ENCODE measurements around the gene PPP1R1C.

Gene PPP1R1C

GRCh38 chr2:182066400-182067087 is 80.9 kb downstream of the PPP1R1C start:
- H3F3A ChIP-seq (ENCODE audit: insufficient read depth): no peaks in the 10 kb centered on the region
- no peaks in the 10 kb centered on the region for H3K27me3 ChIP-seq (ENCODE audit: low read length)
- TF ChIP-seq CTCF (IDR thresholded peaks at IDR 0.05; ENCODE audit: insufficient read depth, low read length, poor library complexity, severe bottlenecking) (no peak), EZH2phosphoT487 (conservative IDR thresholded peaks at IDR 0.05; ENCODE audit: low read length) (no peak)
- no peaks in the 10 kb centered on the region for H4K20me1 ChIP-seq (ENCODE audit: low read depth, low read length)
- H3K27ac ChIP-seq (ENCODE audit: low read depth, low read length): no peak overlapping the region
- H3K4me3 ChIP-seq (ENCODE audit: insufficient read depth, low read length, poor library complexity, severe bottlenecking): no peak overlapping the region
- H3K9me2 ChIP-seq (replicated peaks; ENCODE audit: insufficient read depth, low read length): no peaks in the 10 kb centered on the region
- no peaks in the 10 kb centered on the region for H3K36me3 ChIP-seq (ENCODE audit: low read length)
- H3K9me3 ChIP-seq (ENCODE audit: insufficient read depth, low read length): no peaks in the 10 kb centered on the region
- H3K79me2 ChIP-seq (ENCODE audit: insufficient read depth, low read length): no peaks in the 10 kb centered on the region
- no peak overlapping the region for H2AFZ ChIP-seq (ENCODE audit: low read depth, low read length, severe bottlenecking)
- no peak overlapping the region for H3K4me2 ChIP-seq (ENCODE audit: low read depth, low read length, poor library complexity, severe bottlenecking)
- no peak overlapping the region for H3K9ac ChIP-seq (ENCODE audit: low read length)

GRCh38 chr2:182067393-182067792 is 81.7 kb downstream of the PPP1R1C start:
- no peaks in the 10 kb centered on the region for H3F3A ChIP-seq (ENCODE audit: insufficient read depth)
- no peaks in the 10 kb centered on the region for H3K79me2 ChIP-seq (ENCODE audit: insufficient read depth, low read length)
- no peaks in the 10 kb centered on the region for H3K36me3 ChIP-seq (ENCODE audit: low read length)
- TF ChIP-seq CTCF (IDR thresholded peaks at IDR 0.05; ENCODE audit: insufficient read depth, low read length, poor library complexity, severe bottlenecking) (no peak), EZH2phosphoT487 (conservative IDR thresholded peaks at IDR 0.05; ENCODE audit: low read length) (no peak)
- H3K27ac ChIP-seq (ENCODE audit: low read depth, low read length): no peak overlapping the region
- H3K4me3 ChIP-seq (ENCODE audit: insufficient read depth, low read length, poor library complexity, severe bottlenecking): no peak overlapping the region
- H2AFZ ChIP-seq (ENCODE audit: low read depth, low read length, severe bottlenecking): no peak overlapping the region
- H4K20me1 ChIP-seq (ENCODE audit: low read depth, low read length): no peaks in the 10 kb centered on the region
- H3K9ac ChIP-seq (ENCODE audit: low read length): no peak overlapping the region
- H3K9me3 ChIP-seq (ENCODE audit: insufficient read depth, low read length): no peaks in the 10 kb centered on the region
- H3K9me2 ChIP-seq (replicated peaks; ENCODE audit: insufficient read depth, low read length): no peaks in the 10 kb centered on the region
- H3K27me3 ChIP-seq (ENCODE audit: low read length): no peaks in the 10 kb centered on the region
- no peak overlapping the region for H3K4me2 ChIP-seq (ENCODE audit: low read depth, low read length, poor library complexity, severe bottlenecking)

- Histone ChIP-seq H3K27ac (ENCODE audit: low read depth, low read length) (no peak overlapping the region), H4K20me1 (ENCODE audit: low read depth, low read length) (no peaks in the 10 kb centered on the region), H3F3A (ENCODE audit: insufficient read depth) (no peaks in the 10 kb centered on the region), H3K27me3 (ENCODE audit: low read length) (no peaks in the 10 kb centered on the region), H3K79me2 (ENCODE audit: insufficient read depth, low read length) (no peaks in the 10 kb centered on the region), H3K36me3 (ENCODE audit: low read length) (no peaks in the 10 kb centered on the region), H3K9me3 (ENCODE audit: insufficient read depth, low read length) (no peaks in the 10 kb centered on the region), H3K9me2 (replicated peaks; ENCODE audit: insufficient read depth, low read length) (no peaks in the 10 kb centered on the region), H2AFZ (ENCODE audit: low read depth, low read length, severe bottlenecking) (no peak overlapping the region), H3K4me2 (ENCODE audit: low read depth, low read length, poor library complexity, severe bottlenecking) (no peak overlapping the region), H3K4me3 (ENCODE audit: insufficient read depth, low read length, poor library complexity, severe bottlenecking) (no peak overlapping the region), H3K9ac (ENCODE audit: low read length) (no peak overlapping the region)
- TF ChIP-seq CTCF (IDR thresholded peaks at IDR 0.05; ENCODE audit: insufficient read depth, low read length, poor library complexity, severe bottlenecking): no peak
- TF ChIP-seq EZH2phosphoT487 (conservative IDR thresholded peaks at IDR 0.05; ENCODE audit: low read length): no peak
Observed at GRCh38 chr2:182068811-182069210, 83.2 kb downstream of the PPP1R1C start.
